ENCODE measurements around the gene SMIM45.

The SMIM45 gene

DNA sequence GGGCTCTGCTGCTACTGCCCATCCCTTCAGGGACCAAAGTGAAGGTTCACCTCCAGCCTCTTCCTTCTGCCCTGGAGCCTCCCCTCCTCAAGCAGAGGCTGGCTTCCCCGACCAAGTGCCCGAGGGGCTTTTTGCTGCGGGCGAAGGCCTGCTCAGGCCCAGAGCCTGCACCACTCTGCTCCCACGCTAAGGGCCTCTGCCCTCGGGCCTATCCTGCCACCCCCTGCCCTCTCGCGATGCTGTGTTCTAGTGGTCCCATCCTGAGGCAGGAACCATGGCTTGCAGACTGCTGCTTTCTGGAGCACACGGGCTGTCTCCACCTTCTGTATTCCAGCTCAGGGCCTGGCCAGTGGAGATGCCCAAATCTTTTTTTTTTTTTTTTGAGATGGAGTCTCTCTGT is 16.4 kb upstream of the SMIM45 start:
- no peak overlapping the region for H3K4me3 ChIP-seq (ENCODE audit: low read length in 2 of 2)
- H2BK5ac ChIP-seq (ENCODE audit: low read length) = no peak overlapping the region
- no peak overlapping the region for H3K23ac ChIP-seq (ENCODE audit: low read depth, low read length, poor library complexity)
- H3K9me3 ChIP-seq (replicated peaks in 1 of 2; ENCODE audit: control insufficient read depth in 2 of 2, insufficient read depth in 1 of 2, low read depth in 1 of 2, low read length in 2 of 2) = peaks cover 0 to 2% of the 10 kb centered on the region in 2 donors
- H3K27me3 ChIP-seq (ENCODE audit: control insufficient read depth in 3 of 3, insufficient read depth in 3 of 3, low read depth in 1 of 3, low read length in 3 of 3) = no peaks in the 10 kb centered on the region
- no peak for DNase-seq (ENCODE audit: low spot score)
- H3K14ac ChIP-seq (ENCODE audit: low read length) = no peak overlapping the region
- H2BK15ac ChIP-seq (ENCODE audit: low read length) = no peak overlapping the region
- peaks cover 0 to 2% of the 10 kb centered on the region in 2 donors for H3K4me1 ChIP-seq (ENCODE audit: control insufficient read depth in 2 of 2, insufficient read depth in 1 of 2, low read depth in 1 of 2, low read length in 2 of 2)
- no peak overlapping the region for H2BK120ac ChIP-seq (ENCODE audit: low read depth, low read length)
- no peak overlapping the region for H3K4me2 ChIP-seq (ENCODE audit: insufficient read depth, low read length, poor library complexity, severe bottlenecking)
- no peak overlapping the region for H3K9ac ChIP-seq (ENCODE audit: low read depth, low read length, poor library complexity)
- H2AFZ ChIP-seq (ENCODE audit: low read length) = no peak overlapping the region
- WGBS, 2 donors (ENCODE audit: extremely low coverage in 2 of 2, insufficient read length in 2 of 2, insufficient replicate concordance in 1 of 2) = no CpG with 5 or more reads among the region's 9 CpGs
- H2BK12ac ChIP-seq (ENCODE audit: low read length) = no peak overlapping the region
- no peak overlapping the region for H3K27ac ChIP-seq (replicated peaks; ENCODE audit: low read length)
- H3K4ac ChIP-seq (ENCODE audit: low read length) = no peak overlapping the region
- H3K36me3 ChIP-seq (replicated peaks in 1 of 2; ENCODE audit: control insufficient read depth in 2 of 2, insufficient read depth in 2 of 2, low read length in 2 of 2) = peaks cover 22 to 68% of the 10 kb centered on the region in 2 donors
- H4K91ac ChIP-seq (ENCODE audit: low read depth, low read length, poor library complexity) = no peak overlapping the region
- peak overlapping the region; percentile 48 for H3K18ac ChIP-seq (ENCODE audit: low read length)
- H2AK5ac ChIP-seq (ENCODE audit: low read depth, low read length) = peak overlapping the region; percentile 37
- no peak overlapping the region for H4K8ac ChIP-seq (ENCODE audit: low read depth, low read length)
- peaks cover 11% of the 10 kb centered on the region for H3K79me1 ChIP-seq (ENCODE audit: low read depth, low read length)

DNA sequence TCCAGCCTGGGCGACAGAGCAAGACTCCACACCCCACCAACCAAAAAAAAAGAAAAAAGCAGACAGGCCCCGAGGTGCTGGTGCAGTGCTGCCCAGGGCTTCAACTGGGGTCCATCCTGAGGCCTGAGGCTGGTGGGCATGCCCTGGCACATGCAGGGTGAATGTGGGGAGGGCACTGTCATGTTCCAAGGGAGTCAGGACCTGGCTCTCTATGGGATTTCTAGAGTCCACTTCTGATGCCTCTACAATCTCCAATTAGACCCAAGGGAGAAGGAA is 15.1 kb upstream of the SMIM45 start:
- no peak for DNase-seq (ENCODE audit: low spot score)
- H3K36me3 ChIP-seq (replicated peaks in 1 of 2; ENCODE audit: control insufficient read depth in 2 of 2, insufficient read depth in 2 of 2, low read length in 2 of 2) = peaks cover 32 to 79% of the 10 kb centered on the region in 2 donors
- H3K4ac ChIP-seq (ENCODE audit: low read length) = no peak overlapping the region
- H3K27me3 ChIP-seq (ENCODE audit: control insufficient read depth in 3 of 3, insufficient read depth in 3 of 3, low read depth in 1 of 3, low read length in 3 of 3) = no peaks in the 10 kb centered on the region
- H3K27ac ChIP-seq (replicated peaks; ENCODE audit: low read length) = no peak overlapping the region
- no peak overlapping the region for H3K18ac ChIP-seq (ENCODE audit: low read length)
- no peak overlapping the region for H2AK5ac ChIP-seq (ENCODE audit: low read depth, low read length)
- peaks cover 11% of the 10 kb centered on the region for H3K79me1 ChIP-seq (ENCODE audit: low read depth, low read length)
- peaks cover 0 to 2% of the 10 kb centered on the region in 2 donors for H3K4me1 ChIP-seq (ENCODE audit: control insufficient read depth in 2 of 2, insufficient read depth in 1 of 2, low read depth in 1 of 2, low read length in 2 of 2)
- H2BK120ac ChIP-seq (ENCODE audit: low read depth, low read length) = no peak overlapping the region
- H3K9me3 ChIP-seq (replicated peaks in 1 of 2; ENCODE audit: control insufficient read depth in 2 of 2, insufficient read depth in 1 of 2, low read depth in 1 of 2, low read length in 2 of 2) = peaks cover 0 to 2% of the 10 kb centered on the region in 2 donors
- H2AFZ ChIP-seq (ENCODE audit: low read length) = no peak overlapping the region
- no peak overlapping the region for H4K91ac ChIP-seq (ENCODE audit: low read depth, low read length, poor library complexity)
- H3K14ac ChIP-seq (ENCODE audit: low read length) = no peak overlapping the region
- no CpG with 5 or more reads among the region's 2 CpGs for WGBS, 2 donors (ENCODE audit: extremely low coverage in 2 of 2, insufficient read length in 2 of 2, insufficient replicate concordance in 1 of 2)
- no peak overlapping the region for H2BK12ac ChIP-seq (ENCODE audit: low read length)
- H4K8ac ChIP-seq (ENCODE audit: low read depth, low read length) = no peak overlapping the region
- H3K23ac ChIP-seq (ENCODE audit: low read depth, low read length, poor library complexity) = no peak overlapping the region
- H2BK15ac ChIP-seq (ENCODE audit: low read length) = no peak overlapping the region
- no peak overlapping the region for H2BK5ac ChIP-seq (ENCODE audit: low read length)
- no peak overlapping the region for H3K4me2 ChIP-seq (ENCODE audit: insufficient read depth, low read length, poor library complexity, severe bottlenecking)
- H3K9ac ChIP-seq (ENCODE audit: low read depth, low read length, poor library complexity) = no peak overlapping the region
- H3K4me3 ChIP-seq (ENCODE audit: low read length in 2 of 2) = no peak overlapping the region

DNA sequence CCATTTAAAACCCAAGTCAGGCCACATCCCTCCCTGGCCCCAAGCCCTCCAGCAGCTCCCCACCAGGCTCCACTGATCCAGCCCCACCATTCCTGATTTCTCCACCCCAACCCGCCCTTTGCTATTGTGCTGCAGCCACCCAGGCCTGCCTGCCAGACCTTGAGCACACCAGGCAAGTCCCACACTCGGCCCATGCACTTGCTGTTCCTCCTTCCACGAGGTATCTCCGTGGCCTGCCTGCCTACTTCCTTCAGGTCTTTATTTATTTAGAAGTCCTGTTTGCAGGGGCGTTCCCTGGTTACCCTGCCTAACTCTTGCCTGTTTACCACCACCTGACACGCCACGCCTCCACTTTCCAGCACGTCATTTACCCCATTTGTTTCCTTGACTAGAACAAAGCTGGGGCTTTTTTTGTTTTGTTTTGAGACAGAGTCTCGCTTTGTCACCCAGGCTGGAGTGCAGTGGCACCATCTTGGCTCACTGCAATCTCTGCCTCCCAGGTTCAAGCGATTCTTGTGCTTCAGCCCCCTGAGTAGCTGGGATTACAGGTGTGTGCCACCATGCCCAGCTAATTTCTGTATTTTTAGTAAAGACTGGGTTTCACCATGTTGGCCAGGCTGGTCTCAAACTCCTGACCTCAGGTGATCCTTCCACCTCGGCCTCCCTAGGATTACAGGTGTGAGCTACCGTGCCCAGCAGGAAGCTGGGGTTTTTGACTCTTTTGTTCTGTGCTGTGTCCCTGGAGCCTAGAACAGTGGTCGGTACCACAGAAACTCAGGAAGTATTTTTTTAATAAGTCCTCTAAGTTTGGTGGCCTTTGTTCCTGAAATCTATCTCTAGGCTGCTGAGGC is 11.7 kb upstream of the SMIM45 start:
- H3K4ac ChIP-seq (ENCODE audit: low read length) = no peak overlapping the region
- H3K4me1 ChIP-seq (ENCODE audit: control insufficient read depth in 2 of 2, insufficient read depth in 1 of 2, low read depth in 1 of 2, low read length in 2 of 2) = no peaks in the 10 kb centered on the region
- H3K36me3 ChIP-seq (replicated peaks in 1 of 2; ENCODE audit: control insufficient read depth in 2 of 2, insufficient read depth in 2 of 2, low read length in 2 of 2) = peaks cover 47 to 92% of the 10 kb centered on the region in 2 donors
- H4K91ac ChIP-seq (ENCODE audit: low read depth, low read length, poor library complexity) = no peak overlapping the region
- H3K23ac ChIP-seq (ENCODE audit: low read depth, low read length, poor library complexity) = no peak overlapping the region
- H3K14ac ChIP-seq (ENCODE audit: low read length) = no peak overlapping the region
- no peak overlapping the region for H2BK5ac ChIP-seq (ENCODE audit: low read length)
- no peak overlapping the region for H2AK5ac ChIP-seq (ENCODE audit: low read depth, low read length)
- no peak overlapping the region for H4K8ac ChIP-seq (ENCODE audit: low read depth, low read length)
- H3K4me3 ChIP-seq (ENCODE audit: low read length in 2 of 2) = no peak overlapping the region
- no peak overlapping the region for H3K4me2 ChIP-seq (ENCODE audit: insufficient read depth, low read length, poor library complexity, severe bottlenecking)
- H2BK12ac ChIP-seq (ENCODE audit: low read length) = no peak overlapping the region
- H2AFZ ChIP-seq (ENCODE audit: low read length) = no peak overlapping the region
- peaks cover 11% of the 10 kb centered on the region for H3K79me1 ChIP-seq (ENCODE audit: low read depth, low read length)
- no peak overlapping the region for H3K27ac ChIP-seq (replicated peaks; ENCODE audit: low read length)
- DNase-seq (ENCODE audit: low spot score) = no peak
- H3K9ac ChIP-seq (ENCODE audit: low read depth, low read length, poor library complexity) = no peak overlapping the region
- no peaks in the 10 kb centered on the region for H3K27me3 ChIP-seq (ENCODE audit: control insufficient read depth in 3 of 3, insufficient read depth in 3 of 3, low read depth in 1 of 3, low read length in 3 of 3)
- H3K18ac ChIP-seq (ENCODE audit: low read length) = no peak overlapping the region
- H2BK15ac ChIP-seq (ENCODE audit: low read length) = no peak overlapping the region
- H2BK120ac ChIP-seq (ENCODE audit: low read depth, low read length) = no peak overlapping the region
- peaks cover 0 to 2% of the 10 kb centered on the region in 2 donors for H3K9me3 ChIP-seq (replicated peaks in 1 of 2; ENCODE audit: control insufficient read depth in 2 of 2, insufficient read depth in 1 of 2, low read depth in 1 of 2, low read length in 2 of 2)
- WGBS, 2 donors (ENCODE audit: extremely low coverage in 2 of 2, insufficient read length in 2 of 2, insufficient replicate concordance in 1 of 2) = no CpG with 5 or more reads among the region's 13 CpGs

DNA sequence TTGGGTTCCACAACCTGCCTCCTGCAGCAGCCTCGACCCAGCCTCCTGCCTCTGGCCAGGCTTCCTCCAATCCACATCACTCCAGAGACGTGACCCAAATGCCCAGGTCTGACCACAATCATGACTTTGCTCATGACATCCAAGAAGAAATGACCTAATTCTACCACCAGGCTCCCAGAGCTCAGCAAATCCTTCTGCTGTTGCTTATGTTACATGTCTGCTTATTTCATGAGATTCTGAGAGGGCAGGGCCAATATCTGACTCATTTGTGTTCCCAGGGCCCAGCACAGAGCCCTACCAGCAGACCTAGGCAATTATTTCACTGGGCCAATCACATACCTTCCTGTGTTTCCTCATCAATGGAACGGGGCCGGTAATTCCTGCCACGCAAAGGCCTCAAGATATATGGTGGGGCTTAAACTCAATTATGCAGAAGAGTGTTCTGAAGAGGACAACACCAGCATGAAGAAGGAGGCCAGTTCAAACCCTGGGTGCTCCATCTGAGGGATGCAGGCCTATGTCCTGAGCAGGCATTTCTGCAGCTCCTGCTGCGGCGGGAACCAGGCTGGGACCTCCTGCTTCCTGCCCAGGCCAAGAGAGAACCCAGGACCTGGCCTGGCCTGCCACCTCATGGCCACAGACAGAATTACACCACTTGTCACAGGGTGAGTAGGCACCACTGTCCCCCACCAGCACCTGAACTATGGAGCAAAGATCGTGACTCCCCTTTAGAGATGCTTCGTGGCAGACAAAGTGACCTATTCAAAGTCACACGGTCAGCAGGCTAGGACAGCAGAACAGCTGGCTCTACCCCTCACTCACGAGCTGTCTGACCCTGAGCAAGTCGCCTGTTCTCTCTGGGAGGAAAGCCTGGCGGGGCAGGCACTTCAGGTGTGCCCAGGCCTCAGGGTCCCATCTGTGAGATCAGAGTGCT is 10.9 kb upstream of the SMIM45 start:
- Histone ChIP-seq H4K91ac (ENCODE audit: low read depth, low read length, poor library complexity) (no peak overlapping the region), H3K18ac (ENCODE audit: low read length) (no peak overlapping the region), H4K8ac (ENCODE audit: low read depth, low read length) (no peak overlapping the region), H3K79me1 (ENCODE audit: low read depth, low read length) (peaks cover 17% of the 10 kb centered on the region), H3K27me3 (ENCODE audit: control insufficient read depth in 3 of 3, insufficient read depth in 3 of 3, low read depth in 1 of 3, low read length in 3 of 3) (no peaks in the 10 kb centered on the region), H3K4ac (ENCODE audit: low read length) (no peak overlapping the region), H3K27ac (replicated peaks; ENCODE audit: low read length) (no peak overlapping the region), H2BK5ac (ENCODE audit: low read length) (no peak overlapping the region), H2AFZ (ENCODE audit: low read length) (no peak overlapping the region), H3K4me3 (ENCODE audit: low read length in 2 of 2) (no peak overlapping the region), H2AK5ac (ENCODE audit: low read depth, low read length) (no peak overlapping the region), H2BK15ac (ENCODE audit: low read length) (no peak overlapping the region), H3K9ac (ENCODE audit: low read depth, low read length, poor library complexity) (no peak overlapping the region), H3K4me1 (ENCODE audit: control insufficient read depth in 2 of 2, insufficient read depth in 1 of 2, low read depth in 1 of 2, low read length in 2 of 2) (peaks cover 6 to 7% of the 10 kb centered on the region in 2 donors), H2BK120ac (ENCODE audit: low read depth, low read length) (no peak overlapping the region), H3K4me2 (ENCODE audit: insufficient read depth, low read length, poor library complexity, severe bottlenecking) (no peak overlapping the region), H3K36me3 (replicated peaks in 1 of 2; ENCODE audit: control insufficient read depth in 2 of 2, insufficient read depth in 2 of 2, low read length in 2 of 2) (peaks cover 49 to 91% of the 10 kb centered on the region in 2 donors), H3K23ac (ENCODE audit: low read depth, low read length, poor library complexity) (no peak overlapping the region), H3K14ac (ENCODE audit: low read length) (no peak overlapping the region), H2BK12ac (ENCODE audit: low read length) (no peak overlapping the region), H3K9me3 (replicated peaks in 1 of 2; ENCODE audit: control insufficient read depth in 2 of 2, insufficient read depth in 1 of 2, low read depth in 1 of 2, low read length in 2 of 2) (peaks cover 0 to 2% of the 10 kb centered on the region in 2 donors)
- DNase-seq (ENCODE audit: low spot score) = peak; percentile 70
- WGBS, 2 donors (ENCODE audit: extremely low coverage in 2 of 2, insufficient read length in 2 of 2, insufficient replicate concordance in 1 of 2) = no CpG with 5 or more reads among the region's 13 CpGs

Data from neuronal stem cell (in vitro differentiated cells).